ENCODE data around the gene EPN1.

DNA sequence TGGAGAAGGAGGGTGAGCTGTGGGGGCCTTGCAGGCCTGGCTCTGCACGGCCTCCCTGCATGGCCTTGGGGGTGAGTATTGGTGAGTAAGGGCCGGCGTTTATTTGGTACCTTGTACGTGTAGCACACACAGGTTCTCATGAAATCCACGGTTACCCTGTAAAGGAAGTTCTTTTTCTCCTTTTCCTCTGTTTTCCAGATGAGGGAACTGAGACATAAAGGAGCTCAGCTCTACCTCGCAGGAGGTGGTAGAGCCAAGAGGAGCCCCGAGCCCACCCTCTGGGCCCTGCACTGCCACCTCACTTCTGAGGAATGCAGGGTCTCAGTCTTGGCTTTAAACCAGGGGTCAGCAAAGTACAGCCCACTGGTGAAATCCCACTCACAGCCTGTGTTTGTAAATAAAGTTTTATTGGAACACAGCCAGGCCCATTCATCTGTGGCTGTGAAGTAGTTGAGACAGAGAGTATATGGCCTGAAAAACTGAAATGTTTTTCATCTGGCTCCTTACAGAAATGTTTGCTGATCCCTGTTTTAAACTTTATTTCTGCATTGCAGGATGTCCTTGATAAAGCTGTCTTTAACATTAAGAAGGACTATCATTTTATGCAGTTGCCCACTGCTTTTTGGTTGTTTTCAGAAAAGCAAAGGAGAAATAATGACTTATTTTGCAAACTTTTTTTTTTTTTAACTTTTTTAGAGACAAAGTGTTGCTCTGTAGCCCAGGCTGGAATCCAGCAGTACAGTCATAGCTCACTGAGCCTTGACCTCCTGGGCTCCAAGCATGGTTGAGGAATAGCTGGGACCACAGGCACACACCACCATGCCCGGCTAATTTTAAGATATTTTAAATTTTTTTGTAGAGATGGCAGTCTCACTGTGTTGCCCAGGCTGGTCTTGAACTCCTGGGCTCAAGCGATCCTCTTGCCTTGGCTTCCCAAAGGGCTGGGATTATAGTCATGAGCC, 6.4 kb downstream of the EPN1 start:
- TF ChIP-seq GATA2 (IDR thresholded peaks at IDR 0.05; ENCODE audit: low read depth, low read length) = no peak
- TF ChIP-seq GATA3 (IDR thresholded peaks at IDR 0.05; ENCODE audit: low read depth, low read length) = no peak
